NCI-H2081 treated with DMSO at 0.1 percent for 48 hours (cell line): Measurements from ENCODE around the gene MUCL3.
"Not testable (repeated sequence)": the region's sequence is repeated elsewhere in the genome, so short reads cannot be mapped to it uniquely, and the experiment has no call there.

Experiments used
- DNase-seq: peaks from one replicate; lab custom pipeline; 2025; lab: John Stamatoyannopoulos, UW

The MUCL3 gene, protein sequence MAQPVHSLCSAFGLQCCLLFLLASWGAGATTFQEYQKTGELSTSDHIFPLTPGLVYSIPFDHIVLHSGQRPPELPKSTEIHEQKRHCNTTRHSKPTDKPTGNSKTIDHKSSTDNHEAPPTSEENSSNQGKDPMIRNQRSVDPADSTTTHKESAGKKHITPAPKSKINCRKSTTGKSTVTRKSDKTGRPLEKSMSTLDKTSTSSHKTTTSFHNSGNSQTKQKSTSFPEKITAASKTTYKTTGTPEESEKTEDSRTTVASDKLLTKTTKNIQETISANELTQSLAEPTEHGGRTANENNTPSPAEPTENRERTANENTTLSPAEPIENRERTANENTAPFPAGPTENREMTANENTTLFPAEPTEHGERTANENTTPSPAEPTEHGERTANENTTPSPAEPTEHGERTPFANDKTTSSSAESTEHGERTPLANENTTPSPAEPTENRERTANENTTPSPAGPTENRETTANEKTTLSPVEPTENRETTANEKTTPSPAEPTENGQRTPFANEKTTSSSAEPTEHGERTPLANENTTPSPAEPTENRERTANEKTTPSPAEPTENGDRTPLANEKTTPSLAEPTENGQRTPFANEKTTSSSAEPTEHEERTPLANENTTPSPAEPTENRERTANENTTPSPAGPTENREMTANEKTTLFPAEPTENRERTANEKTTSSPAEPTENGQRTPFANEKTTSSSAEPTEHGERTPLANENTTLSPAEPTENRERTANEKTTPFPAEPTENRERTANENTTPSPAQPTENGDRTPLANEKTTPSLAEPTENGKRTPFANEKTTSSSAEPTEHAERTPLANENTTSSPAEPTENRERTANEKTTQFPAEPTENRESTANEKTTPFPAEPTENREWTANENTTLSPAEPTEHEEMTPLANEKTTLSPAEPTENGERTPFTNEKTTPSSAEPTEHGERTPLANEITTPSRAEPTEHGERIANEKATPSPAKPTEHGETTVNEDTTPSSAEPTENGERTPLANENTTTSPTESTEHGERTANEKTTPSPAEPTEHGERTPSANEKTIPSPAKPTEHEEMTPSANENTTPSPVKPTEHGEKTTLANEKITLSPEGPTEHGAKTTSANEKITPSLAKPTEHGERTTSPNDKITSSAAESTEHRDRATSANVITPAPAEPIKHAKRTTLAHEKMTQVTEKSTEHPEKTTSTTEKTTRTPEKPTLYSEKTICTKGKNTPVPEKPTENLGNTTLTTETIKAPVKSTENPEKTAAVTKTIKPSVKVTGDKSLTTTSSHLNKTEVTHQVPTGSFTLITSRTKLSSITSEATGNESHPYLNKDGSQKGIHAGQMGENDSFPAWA (N-terminal part only)

GRCh38 chr6:30940361-30940986 lies at the start of gene MUCL3:
TSS of gene MUCL3 (plus strand) at chr6:30940973. CDS start at chr6:30941000, 27 bp downstream.
- no peak for DNase-seq

- no peak for DNase-seq
Measured at GRCh38 chr6:30891450-30891723, 49.4 kb upstream of the MUCL3 start.

GRCh38 chr6:30891816-30892538 lies 48.8 kb upstream of the MUCL3 start:
- no peak for DNase-seq

DNA sequence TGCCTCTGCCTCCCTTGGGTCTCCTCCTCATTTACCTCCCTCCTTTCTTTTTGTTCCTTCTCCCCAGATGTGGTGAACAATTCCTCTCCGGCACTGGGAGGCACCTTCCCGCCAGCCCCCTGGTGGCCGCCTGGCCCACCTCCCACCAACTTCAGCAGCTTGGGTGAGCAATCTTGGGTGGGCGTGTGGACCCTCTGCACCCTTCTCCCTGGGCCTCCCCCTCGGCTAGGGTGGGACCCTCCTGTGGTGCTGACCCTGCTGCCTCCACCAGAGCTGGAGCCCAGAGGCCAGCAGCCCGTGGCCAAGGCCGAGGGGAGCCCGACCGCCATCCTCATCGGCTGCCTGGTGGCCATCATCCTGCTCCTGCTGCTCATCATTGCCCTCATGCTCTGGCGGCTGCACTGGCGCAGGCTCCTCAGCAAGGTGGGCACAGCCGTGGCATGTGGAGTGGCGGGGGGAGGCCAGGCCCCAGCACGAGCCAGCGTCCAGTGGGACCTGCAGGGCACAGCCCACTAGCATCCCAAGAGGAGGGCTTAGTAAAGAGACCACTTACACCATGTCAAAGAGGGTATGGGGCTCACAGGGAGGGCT lies 47.7 kb upstream of the MUCL3 start:
- DNase-seq, result no peak

- no peak for DNase-seq
Measured at GRCh38 chr6:30893666-30894065, 47.1 kb upstream of the MUCL3 start.

DNA sequence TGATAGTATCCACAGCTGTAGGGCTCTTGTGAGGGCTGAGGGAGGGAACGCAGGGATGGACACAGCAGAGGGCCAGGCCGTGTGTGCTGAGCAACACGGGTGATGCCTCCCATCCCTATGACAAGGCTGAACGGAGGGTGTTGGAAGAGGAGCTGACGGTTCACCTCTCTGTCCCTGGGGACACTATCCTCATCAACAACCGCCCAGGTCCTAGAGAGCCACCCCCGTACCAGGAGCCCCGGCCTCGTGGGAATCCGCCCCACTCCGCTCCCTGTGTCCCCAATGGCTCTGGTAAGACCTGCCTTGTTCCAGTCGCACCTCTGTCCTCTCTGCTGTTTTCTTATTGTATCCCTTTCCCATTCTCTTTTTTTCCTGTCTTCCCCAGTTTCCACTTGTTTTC lies 46.4 kb upstream of the MUCL3 start:
- DNase-seq, result no peak

DNA sequence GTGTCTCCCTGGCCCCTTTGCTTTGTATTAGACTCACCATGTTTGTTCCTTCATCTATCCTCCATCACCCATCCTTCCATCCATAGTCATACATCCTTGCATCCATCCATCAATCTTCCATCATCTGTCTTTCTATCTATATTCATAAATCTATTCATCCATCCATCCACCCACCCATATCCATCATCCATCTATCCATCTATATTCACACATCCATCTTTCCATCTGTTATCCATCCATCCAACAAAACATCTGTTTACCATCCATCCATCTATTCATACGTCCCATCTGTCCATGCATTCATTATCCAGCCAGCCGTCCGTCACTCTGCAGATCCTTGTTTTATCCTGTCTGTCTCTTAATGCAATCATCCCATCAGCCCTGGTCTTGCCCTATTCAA lies 45.8 kb upstream of the MUCL3 start:
- DNase-seq, result no peak

GRCh38 chr6:30895343-30895742 lies 45.4 kb upstream of the MUCL3 start:
- DNase-seq, result no peak

GRCh38 chr6:30896541-30896940 lies 44.2 kb upstream of the MUCL3 start:
- DNase-seq, result no peak

DNA sequence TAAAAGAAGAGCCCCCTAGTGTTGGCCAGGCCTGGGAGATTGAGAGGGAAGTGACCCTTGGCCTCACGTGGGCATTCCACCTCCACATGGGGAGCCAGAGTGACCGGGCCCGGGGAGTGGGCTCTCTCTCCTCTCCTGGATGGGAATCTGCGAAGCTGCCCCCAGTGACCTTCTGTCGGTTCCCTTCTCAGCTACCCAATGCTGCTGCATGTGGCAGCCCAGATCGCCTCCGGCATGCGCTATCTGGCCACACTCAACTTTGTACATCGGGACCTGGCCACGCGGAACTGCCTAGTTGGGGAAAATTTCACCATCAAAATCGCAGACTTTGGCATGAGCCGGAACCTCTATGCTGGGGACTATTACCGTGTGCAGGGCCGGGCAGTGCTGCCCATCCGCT lies 42.9 kb upstream of the MUCL3 start:
- no peak for DNase-seq

GRCh38 chr6:30898750-30899360 lies 41.9 kb upstream of the MUCL3 start:
- DNase-seq, result no peak

DNA sequence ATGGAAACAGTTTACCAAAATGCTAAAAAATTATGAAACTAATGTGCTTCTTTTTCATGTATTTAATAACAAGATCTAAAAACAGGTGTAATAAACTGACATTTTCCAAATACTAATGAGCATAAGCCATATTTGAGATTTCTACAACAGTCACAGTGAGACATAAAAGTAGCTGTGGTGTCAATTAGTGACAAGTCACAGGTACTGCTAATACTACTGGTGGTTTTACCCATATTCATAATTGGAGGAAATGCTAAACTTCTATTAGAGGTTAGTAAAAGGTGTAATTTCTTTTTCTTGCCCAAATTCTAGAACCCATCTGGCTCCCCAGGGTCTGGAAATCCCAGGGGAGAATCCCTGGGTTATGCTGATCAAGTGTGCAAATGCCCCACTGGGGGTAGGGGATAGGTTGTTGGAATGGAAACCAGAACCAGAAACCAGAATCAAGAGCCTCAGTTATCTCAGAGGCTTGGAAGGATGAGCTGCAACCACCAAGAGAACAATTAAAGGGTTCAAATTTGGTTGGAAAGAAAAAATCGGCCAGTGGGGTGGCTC lies 39.8 kb upstream of the MUCL3 start:
- no peak for DNase-seq

DNA sequence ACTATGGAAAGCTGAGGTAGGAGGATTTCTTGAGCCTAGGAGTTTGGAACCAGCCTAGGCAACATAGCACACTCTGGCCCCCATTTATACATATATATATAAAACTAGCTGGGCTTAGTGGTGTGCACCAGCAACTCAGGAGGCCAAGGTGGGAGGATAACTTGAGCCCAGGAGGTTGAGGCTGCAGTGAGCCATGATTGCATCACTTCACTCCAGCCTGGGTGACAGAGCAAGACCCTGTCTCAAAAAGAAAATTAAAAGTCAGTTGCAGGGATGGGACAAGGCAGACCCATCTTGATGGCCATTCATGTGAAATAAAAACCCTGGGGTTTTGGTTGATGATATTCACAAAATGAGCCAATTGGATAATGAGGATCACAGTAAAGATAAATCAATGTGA lies 39.3 kb upstream of the MUCL3 start:
- no peak for DNase-seq

DNA sequence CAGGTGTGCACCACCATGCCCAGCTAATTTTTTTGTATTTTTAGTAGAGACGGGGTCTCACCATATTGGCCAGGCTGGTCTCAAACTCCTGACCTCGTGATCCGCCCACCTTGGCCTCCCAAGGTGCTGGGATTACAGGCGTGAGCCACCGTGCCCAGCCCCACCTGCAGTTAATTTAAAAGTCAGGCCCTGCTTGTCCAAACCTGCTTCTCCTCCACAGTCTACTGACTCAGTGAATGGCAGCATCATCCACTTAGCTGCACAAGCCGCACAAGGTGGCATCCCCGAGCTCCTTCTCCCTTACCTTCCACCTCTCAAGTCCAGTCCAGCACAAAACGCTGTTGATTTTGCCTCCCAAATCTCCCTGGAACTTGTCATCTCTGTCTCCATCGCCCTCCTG lies 38.6 kb upstream of the MUCL3 start:
- not testable (repeated sequence) for DNase-seq

DNA sequence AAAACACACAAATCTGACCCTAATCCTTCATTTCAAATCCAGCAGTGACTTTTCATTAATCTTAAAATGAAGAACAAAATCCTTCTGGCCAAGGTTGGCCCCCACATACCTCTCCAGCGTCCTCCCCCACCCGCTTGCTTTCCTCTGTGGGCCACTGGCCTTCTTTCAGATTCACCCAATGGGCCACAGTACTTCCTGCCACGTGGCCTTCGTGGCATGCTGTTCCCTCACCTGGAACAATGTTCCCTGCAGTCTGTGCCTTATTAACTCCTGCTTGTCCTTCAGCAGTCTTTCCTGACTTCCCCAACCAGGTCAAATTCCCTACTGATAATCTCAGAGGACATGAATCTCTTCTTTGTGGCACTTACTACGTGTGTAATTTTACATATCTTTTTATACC lies 38.1 kb upstream of the MUCL3 start:
- DNase-seq, result no peak

DNA sequence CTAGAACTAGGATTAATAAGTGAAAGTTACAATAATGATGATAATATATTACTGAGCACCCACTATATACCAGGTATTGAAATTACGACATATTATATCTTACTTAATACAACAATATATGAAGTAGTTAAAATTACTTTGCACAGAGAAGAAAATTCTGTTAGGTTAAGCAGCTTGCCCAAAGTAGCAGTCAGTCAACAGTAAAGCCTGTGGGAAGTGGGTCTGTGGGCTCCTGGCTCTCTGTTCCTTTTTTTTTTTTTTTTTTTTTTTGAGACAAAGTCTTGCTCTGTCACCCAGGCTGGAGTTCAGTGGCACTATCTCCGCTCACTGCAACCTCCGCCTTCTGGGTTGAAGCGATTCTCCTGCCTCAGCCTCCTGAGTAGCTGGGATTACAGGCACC lies 37.5 kb upstream of the MUCL3 start:
- no peak for DNase-seq

GRCh38 chr6:30907290-30907757 lies 33.4 kb upstream of the MUCL3 start:
- DNase-seq, result not testable (repeated sequence)

DNA sequence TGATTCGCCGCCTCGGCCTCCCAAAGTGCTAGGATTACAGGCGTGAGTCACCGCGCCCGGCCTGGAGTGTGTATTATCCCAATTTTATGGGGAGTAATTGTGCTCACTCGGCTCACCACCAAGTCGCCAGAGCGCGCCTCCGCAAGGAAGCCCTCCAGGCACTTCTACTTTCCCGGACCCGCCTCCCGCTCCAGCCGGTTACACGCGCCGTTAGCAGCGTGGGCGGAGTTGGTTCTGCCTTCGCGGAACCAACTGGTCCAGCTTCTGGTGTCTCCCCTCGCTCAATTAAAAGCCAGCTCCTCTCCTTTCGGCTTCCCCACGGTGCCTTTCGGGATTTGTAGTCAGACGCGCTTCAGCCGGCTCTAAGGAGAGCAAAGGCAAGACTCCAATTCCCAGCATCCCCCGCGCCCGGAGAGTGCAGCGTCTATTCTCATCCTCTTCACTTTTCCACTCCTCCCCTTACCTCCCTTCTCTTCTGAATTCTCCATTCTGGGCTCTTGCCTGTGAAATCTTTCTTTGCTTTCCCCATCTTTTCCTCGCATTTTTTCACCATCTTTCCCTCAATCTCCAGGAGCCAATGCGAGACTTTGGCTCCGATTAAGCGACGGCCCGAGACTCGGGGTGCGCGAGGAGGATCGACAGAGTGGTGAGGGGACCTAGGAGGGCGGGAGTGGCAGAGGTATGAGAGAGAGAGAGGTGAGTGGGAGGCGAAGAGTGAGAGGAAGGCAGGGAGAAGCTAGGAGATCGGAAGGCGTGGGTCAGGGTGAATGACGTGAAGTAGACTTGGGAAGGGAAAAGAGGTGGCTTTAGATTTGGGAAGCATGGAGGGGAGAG lies 32.8 kb upstream of the MUCL3 start, which contains the start of gene GTF2H4:
Gene GTF2H4 (plus strand): TSS at position 450 of the 834 bp plus-strand sequence.
- peak; percentile 96 for DNase-seq

DNA sequence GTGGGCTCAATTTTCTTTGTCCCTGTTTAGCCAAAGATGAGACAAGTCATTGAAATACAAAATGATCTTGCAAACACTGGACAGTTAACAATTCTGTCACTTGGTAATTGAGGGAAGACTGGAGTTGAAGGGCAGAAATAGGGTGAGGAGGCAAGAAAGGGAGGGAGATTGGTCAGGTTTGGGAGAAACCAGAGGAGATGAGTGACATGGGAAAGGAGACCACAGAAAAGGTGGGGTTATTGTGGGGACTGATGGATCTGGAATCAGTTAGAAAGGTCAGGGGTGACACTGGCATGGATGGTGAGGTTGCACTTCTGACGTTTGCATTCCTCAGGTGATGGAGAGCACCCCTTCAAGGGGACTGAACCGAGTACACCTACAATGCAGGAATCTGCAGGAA lies 32.1 kb upstream of the MUCL3 start:
- DNase-seq, result no peak
